Heart right ventricle (tissue), 16 donors: ENCODE data around the gene TMC5. TPM values are rescaled to one million over a fixed set of nuclear protein-coding genes. Genes with fewer than 3 reads are reported as not detected.

Source experiments
- ATAC-seq, 8 donors: fragments of 200-7000 bp; cut with Tn5 transposase; one replicate each; pipeline ENCODE4 v1.9.1; 2020; ENCODE audit warnings: mild to moderate bottlenecking in 8 of 8, moderate library complexity in 8 of 8, moderate number of reproducible peaks in 1 of 8
- DNase-seq, 2 donors: peaks; one replicate each; pipeline ENCODE4 v3.0.0-alpha.2; 2020
- H3K27ac ChIP-seq, 10 donors: fragments of 200-600 bp; sonication (generic) in 2 of 10; one replicate each; pipeline versions ENCODE4 v1.5.0 to v1.8.0; 2020 to 2022; ENCODE audit warnings: mild to moderate bottlenecking in 3 of 10
- H3K27me3 ChIP-seq, 7 donors: fragments of 200-600 bp; one replicate each; pipeline ENCODE4 v1.8.0; 2021 to 2022; ENCODE audit warnings: mild to moderate bottlenecking in 2 of 7
- H3K36me3 ChIP-seq, 9 donors: fragments of 200-600 bp; sonication (generic) in 1 of 9; one replicate each; pipeline versions ENCODE4 v1.5.0 to v1.8.0; 2020 to 2022; ENCODE audit warnings: mild to moderate bottlenecking in 2 of 9
- H3K4me1 ChIP-seq, 9 donors: fragments of 200-600 bp; sonication (generic) in 1 of 9; one replicate each; pipeline versions ENCODE4 v1.5.0 to v1.8.0; 2020 to 2022; ENCODE audit warnings: mild to moderate bottlenecking in 4 of 9
- H3K4me3 ChIP-seq, 10 donors: fragments of 200-600 bp; sonication (generic) in 2 of 10; one replicate each; pipeline versions ENCODE4 v1.5.0 to v1.8.0; 2020 to 2022; ENCODE audit warnings: mild to moderate bottlenecking in 7 of 10, moderate library complexity in 2 of 10
- H3K9me3 ChIP-seq, 11 donors: fragments of 200-600 bp in 10 of 11; sonication (generic) in 2 of 11; one replicate each; pipeline versions ENCODE4 v1.5.0 to v1.8.0; 2013 to 2022; ENCODE audit warnings: mild to moderate bottlenecking in 2 of 11, control low read depth in 1 of 11, moderate library complexity in 1 of 11
- WGBS, 2 donors: extraction: QIAGEN DNeasy Blood & Tissue Kit; methylation state at CpG; one replicate each; pipeline ENCODE4 v1.1.7; 2013; ENCODE audit warnings: inconsistent platforms in 1 of 2; 5-methylcytosine and 5-hydroxymethylcytosine counted together
- intact Hi-C, 10 donors: fragments of 100-400 bp; cut with DNase I; formaldehyde crosslinking; loops; one replicate each; pipeline versions ENCODE4 v1.11.1 to v1.14.2; 2022
- polyA plus RNA-seq, 2 donors: library from polyadenylated mRNA; stranded (reverse); fragments of 200-250 nt; gene quantifications; one replicate each; pipeline ENCODE4 v1.2.3, GENCODE V29; 2013
- total RNA-seq, 10 donors: library from RNA; stranded (reverse); fragmentation: NEBNext Ultra II Directional in 3 of 10; extraction: Animal tissue kit (Norgen Biotek cat#: 25700) in 3 of 10; gene quantifications; one replicate each; pipeline versions ENCODE4 v1.2.1 to v1.2.4, GENCODE V29; 2021 to 2023
- TF ChIP-seq, protein P1 (sequence below), 9 donors: fragments of 200-600 bp; sonication (generic) in 2 of 9; IDR thresholded peaks; one replicate each; pipeline versions ENCODE4 v1.5.0 to v1.8.0; 2021 to 2022; ENCODE audit warnings: antibody characterized with exemption in 9 of 9, mild to moderate bottlenecking in 5 of 9, moderate library complexity in 1 of 9
- donor health status: Arrhythmogenic right ventricular cardiomyopathy.
- donor health status: ischemic (EF 13 %, LVEDD 7.1; RV severe dilation, severe dysfunction).
- donor health status: healthy with polysubstance abuse.
- donor health status: DM: no; HTN: yes; CAD: no.
- donor health status: DM: no; HTN: no; CAD: no.
- donor health status: ischemic (EF 25% LVEDD 6.9; RV normal size, moderate dysfunction).
- donor health status: ischemic (EF 25% LVEDD 5.7; RV mildly dilated, moderate dysfunction).
- donor health status: healthy.
- donor health status: DM: yes; HTN: yes; CAD: no.
- donor health status: Ischemic cardiomyopathy.
- donor health status: ischemic (EF 35%, LVEDD 5.7; RV mildly dilated, moderate dysfunction).
- donor health status: nonischemic (EF 11% LVEDD 7.7; RV severe dilation, severe dysfunction).
- donor health status: DM: yes; HTN: yes; CAD: no.
- donor health status: PGD.
- donor health status: ischemic (EF 29% LVEDD 5.4; RV normal size, mild dysfunction).
- donor health status: nonischemic (EF 23%, LVEDD 6.1; RV moderate dilation, normal function).

Gene TMC5
- total and polyA plus RNA-seq, 12 donors: under 0.01 to 0.13 (median 0.10) TPM; not detected in 8

DNA sequence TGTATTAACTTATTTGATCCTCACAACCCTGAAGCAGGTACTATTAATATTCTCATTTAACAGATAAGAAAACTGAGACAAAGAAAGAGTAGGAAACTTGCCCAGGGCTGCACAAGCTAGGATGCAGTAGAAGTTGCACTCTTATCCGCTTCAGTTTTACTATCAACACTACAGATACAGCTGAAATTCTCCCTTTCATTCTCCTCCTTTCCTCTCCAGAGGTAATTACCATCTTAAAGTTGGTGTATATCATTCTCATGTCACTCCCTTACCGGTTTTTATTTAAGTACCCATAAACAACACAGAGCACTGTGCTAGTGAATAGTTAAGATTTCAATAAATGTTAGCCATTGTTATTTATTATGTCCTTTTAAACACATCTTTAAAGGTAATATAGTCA, 100.7 kb downstream of the TMC5 start:
- TF ChIP-seq, protein P1, sequence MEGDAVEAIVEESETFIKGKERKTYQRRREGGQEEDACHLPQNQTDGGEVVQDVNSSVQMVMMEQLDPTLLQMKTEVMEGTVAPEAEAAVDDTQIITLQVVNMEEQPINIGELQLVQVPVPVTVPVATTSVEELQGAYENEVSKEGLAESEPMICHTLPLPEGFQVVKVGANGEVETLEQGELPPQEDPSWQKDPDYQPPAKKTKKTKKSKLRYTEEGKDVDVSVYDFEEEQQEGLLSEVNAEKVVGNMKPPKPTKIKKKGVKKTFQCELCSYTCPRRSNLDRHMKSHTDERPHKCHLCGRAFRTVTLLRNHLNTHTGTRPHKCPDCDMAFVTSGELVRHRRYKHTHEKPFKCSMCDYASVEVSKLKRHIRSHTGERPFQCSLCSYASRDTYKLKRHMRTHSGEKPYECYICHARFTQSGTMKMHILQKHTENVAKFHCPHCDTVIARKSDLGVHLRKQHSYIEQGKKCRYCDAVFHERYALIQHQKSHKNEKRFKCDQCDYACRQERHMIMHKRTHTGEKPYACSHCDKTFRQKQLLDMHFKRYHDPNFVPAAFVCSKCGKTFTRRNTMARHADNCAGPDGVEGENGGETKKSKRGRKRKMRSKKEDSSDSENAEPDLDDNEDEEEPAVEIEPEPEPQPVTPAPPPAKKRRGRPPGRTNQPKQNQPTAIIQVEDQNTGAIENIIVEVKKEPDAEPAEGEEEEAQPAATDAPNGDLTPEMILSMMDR (IDR thresholded peaks at IDR 0.05): no peak
- ATAC-seq: no peak
- intact Hi-C loops: no loop called here
- Histone ChIP-seq H3K9me3 (no peaks in the 10 kb centered on the region), H3K4me3 (no peak overlapping the region), H3K4me1 (peaks cover 0 to 67% (median 29%) of the 10 kb centered on the region in 9 donors), H3K36me3 (peaks cover 0 to 44% (median 18%) of the 10 kb centered on the region in 9 donors), H3K27ac (no peak overlapping the region), H3K27me3 (no peaks in the 10 kb centered on the region)
- WGBS, 2 donors: 61 to 73% methylated on average over 2 of the region's 2 CpGs
- no peak for DNase-seq

GRCh38 chr16:19520861-19521331, 103.2 kb downstream of the TMC5 start:
- peak overlapping the region; percentile 70 to 92 (median 85) for H3K4me3 ChIP-seq
- peak overlapping the region in 8 of 10 donors; percentile 84 to 92 (median 88) for H3K27ac ChIP-seq
- peaks cover 0 to 18% (median 9%) of the 10 kb centered on the region in 9 donors for H3K36me3 ChIP-seq
- H3K9me3 ChIP-seq: no peaks in the 10 kb centered on the region
- intact Hi-C loops: no loop called here
- no peak for ATAC-seq
- no peak for DNase-seq
- TF ChIP-seq, protein P1 (IDR thresholded peaks at IDR 0.05): no peak
- WGBS, 2 donors: 6 to 9% methylated on average over 8 of the region's 8 CpGs
- no peaks in the 10 kb centered on the region for H3K27me3 ChIP-seq
- H3K4me1 ChIP-seq: peaks cover 0 to 75% (median 30%) of the 10 kb centered on the region in 9 donors

DNA sequence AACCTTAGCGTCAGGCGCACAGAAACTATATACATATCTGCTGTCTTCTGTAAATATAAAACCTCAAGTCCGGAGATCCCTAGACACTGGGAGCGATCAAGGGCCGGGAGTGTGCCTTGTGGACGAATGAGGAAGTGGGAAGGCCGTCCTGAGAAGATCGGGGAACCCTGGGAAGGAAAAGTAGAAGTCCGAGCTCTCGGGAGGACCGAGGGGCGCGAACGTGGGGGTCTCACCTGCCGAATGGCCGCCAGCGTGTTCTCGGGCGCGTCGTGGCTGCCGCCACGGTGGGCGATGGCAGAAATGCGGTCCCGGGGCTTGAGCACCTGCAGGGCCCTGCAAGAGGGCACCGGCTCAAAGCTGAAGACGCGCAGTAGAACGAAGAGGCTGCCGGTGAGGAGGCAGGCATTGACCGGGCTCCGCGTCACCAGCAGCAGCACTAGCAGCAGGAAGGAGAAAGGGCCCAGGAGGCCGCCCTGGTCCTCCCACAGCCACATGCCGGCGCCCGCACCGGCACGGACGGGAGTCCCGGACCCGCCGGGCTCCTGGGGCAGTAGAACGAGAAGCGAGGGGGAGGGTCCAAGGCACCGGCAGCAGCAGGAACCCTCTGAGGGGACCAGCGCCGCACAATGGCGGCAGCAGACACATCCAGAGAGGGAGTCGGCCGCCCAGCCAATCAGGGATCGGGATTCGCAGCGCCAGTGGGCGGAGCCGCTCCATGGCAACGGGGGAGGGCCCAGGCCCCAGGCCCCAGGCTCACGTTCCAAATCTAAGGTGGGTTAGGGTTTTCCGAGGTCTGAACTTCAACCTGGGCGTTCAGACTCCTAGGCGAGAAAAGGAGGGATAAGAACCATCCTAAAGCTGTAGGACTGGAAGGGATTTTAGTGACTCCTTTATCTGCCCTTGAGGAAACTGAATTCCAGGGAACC, 104.1 kb downstream of the TMC5 start, which contains the start of gene GDE1:
Gene GDE1 (minus strand): TSS at position 628 of the 926 bp plus-strand sequence. CDS start 134 bp downstream, at position 494.
- intact Hi-C loops: loop anchor here in 2 of 10 donors (2.0 kb wide), 1 partner anchor 33 kb away; the partner anchor contains the start of gene VPS35L (in 2 of the 2)

GRCh38 chr16:19522397-19522732, 104.7 kb downstream of the TMC5 start:
- no peaks in the 10 kb centered on the region for H3K9me3 ChIP-seq
- intact Hi-C loops: loop anchor here in 2 of 10 donors (2.0 kb wide), 1 partner anchor 32 kb away; the partner anchor contains the start of gene VPS35L (in 2 of the 2)
- peak overlapping the region in 9 of 10 donors; percentile 84 to 92 (median 89) for H3K27ac ChIP-seq
- no peak for DNase-seq
- TF ChIP-seq, protein P1 (IDR thresholded peaks at IDR 0.05): no peak
- peak overlapping the region in 8 of 10 donors; percentile 70 to 92 (median 90) for H3K4me3 ChIP-seq
- ATAC-seq: no peak
- peaks cover 0 to 6% (median 0%) of the 10 kb centered on the region in 9 donors for H3K36me3 ChIP-seq
- 32 to 33% methylated on average over 5 of the region's 5 CpGs for WGBS, 2 donors
- H3K27me3 ChIP-seq: no peaks in the 10 kb centered on the region
- peaks cover 0 to 64% (median 30%) of the 10 kb centered on the region in 9 donors for H3K4me1 ChIP-seq

More for the DNA sequence above, 104.1 kb downstream of the TMC5 start, which contains the start of gene GDE1:
- Histone ChIP-seq H3K27me3 (no peaks in the 10 kb centered on the region), H3K36me3 (peaks cover 0 to 10% (median 2%) of the 10 kb centered on the region in 9 donors), H3K4me1 (peaks cover 0 to 70% (median 30%) of the 10 kb centered on the region in 9 donors), H3K9me3 (no peaks in the 10 kb centered on the region), H3K4me3 (peak within 1 kb of the TSS; percentile 70 to 92 (median 85)), H3K27ac (peak within 1 kb of the TSS; percentile 14 to 92 (median 88))
- peak; percentile 91 to 95 (median 93) for ATAC-seq
- 0 to 1% methylated on average over 59 to 62 of the region's 62 CpGs for WGBS, 2 donors
- peak; percentile 95 for DNase-seq
- TF ChIP-seq, protein P1 (IDR thresholded peaks at IDR 0.05): peak in 7 of 9 donors; percentile 11 to 68 (median 53)
